NCI-H2196 (cell line): ENCODE results near the gene DRD2.
"Not testable (repeated sequence)": the region's sequence is repeated elsewhere in the genome, so short reads cannot be mapped to it uniquely, and the experiment has no call there.

Experiments used
- DNase-seq: peaks from one replicate; lab custom pipeline; 2025; ENCODE audit not compliant: unreplicated experiment; lab: John Stamatoyannopoulos, UW

Gene DRD2

DNA sequence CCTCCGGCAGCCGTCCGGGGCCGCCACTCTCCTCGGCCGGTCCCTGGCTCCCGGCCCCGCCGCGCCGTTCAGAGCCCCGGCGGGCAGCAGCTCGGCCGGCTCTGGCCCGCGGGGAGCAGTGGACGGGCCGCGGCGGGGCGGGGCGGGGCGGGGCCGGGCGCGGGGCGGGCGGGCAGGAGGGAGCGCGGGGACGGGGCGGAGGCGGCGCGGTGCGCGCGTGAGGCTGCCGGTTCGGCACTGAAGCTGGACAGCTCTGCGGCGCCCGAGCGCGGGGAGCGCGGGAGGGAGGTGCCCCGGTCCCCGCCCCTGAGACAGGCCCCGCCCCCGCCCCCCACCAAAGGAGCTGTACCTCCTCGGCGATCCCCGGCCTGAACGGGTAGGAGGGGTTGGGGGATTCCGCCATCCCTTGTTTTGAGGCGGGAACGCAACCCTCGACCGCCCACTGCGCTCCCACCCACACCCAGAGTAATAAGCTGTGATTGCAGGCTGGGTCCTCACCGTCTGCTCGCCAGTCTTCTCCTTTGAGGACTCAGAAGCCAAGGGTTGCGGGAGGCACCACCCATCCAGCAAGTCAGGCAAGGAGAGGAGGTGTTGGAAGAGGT is at the start of gene DRD2:
TSS of gene DRD2 (minus strand) at position 239 of the 602 bp plus-strand sequence. CDS start 50,747 bp downstream, outside the sequence.
- peak; percentile 32 for DNase-seq

DNA sequence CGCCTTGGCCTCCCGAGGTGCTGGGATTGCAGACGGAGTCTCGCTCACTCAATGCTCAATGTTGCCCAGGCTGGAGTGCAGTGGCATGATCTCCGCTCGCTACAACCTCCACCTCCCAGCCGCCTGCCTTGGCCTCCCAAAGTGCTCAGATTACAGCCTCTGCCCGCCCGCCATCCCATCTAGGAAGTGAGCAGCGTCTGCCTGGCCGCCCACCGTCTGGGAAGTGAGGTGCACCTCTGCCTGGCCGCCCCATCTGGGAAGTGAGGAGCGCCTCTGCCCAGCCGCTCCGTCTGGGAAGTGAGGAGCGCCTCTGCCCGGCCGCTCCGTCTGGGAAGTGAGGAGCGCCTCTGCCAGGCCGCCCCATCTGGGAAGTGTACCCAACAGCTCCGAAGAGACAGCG is 48.7 kb upstream of the DRD2 start:
- not testable (repeated sequence) for DNase-seq

- no peak for DNase-seq
Measured at GRCh38 chr11:113521737-113522517, 46.7 kb upstream of the DRD2 start.

DNA sequence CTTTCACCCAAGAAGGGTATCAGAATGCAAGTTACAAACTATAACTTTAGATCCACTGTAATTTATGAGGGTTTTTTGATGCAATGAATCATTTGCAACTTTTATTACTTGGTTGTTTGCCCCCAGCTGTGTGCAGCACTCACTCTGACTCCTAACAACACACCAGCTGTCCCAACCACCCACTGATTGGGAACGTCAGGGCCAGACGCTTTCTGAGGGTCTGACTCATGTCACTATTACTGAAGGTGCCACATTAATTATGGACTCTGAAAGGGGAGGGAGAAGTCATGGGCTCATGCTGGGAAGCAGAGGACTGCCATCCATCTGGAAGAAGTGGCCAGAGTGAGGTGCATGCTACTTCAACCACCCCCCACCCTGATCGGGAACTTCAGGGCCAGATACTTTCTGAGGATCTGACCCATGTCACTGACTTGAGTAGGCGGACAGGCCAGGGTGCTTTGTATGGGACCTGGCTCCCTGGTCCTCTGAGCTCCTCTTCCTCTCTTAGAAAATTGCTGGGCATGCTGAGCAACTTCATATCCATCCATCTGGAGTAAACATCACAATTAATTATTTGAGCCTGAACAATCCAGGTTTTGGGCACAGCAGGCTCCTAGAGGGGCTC is 44.9 kb upstream of the DRD2 start:
- DNase-seq: no peak

DNA sequence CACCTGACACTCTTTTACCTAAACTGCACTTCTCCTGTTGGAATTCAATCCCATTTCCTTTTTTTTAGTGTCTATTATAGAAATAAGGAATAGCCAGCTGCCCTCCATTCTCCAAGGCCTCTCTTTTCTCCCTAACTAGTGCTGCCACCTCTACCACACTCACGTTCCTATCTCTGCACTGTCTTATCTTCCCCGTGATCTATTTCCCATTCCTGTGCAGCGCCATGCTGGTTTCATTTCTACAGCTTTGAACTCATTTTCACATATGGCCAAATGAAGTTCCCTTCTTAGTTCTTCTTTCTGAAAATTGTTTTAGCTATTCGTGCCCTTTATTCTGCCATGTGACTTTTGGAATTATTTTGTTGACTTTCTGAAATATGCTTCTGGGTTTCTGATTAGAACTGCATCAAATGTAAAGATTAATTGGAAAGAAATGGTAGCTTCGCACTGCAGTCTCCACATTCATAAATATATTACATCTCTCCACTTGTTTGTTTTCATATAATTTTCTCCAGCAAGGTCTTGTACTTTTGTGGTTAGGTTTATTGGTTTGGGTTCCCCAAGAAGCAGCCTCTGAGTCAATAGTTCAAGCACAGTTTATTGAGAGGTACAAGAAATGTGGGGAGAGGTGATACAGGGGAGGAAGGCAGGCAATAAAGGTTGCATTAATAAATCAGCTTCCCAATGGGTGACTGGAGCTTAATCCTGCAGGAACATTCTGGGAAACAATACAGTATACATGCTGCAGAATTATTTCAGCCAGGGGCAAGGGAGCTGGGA is 43.7 kb upstream of the DRD2 start:
- no peak for DNase-seq

DNA sequence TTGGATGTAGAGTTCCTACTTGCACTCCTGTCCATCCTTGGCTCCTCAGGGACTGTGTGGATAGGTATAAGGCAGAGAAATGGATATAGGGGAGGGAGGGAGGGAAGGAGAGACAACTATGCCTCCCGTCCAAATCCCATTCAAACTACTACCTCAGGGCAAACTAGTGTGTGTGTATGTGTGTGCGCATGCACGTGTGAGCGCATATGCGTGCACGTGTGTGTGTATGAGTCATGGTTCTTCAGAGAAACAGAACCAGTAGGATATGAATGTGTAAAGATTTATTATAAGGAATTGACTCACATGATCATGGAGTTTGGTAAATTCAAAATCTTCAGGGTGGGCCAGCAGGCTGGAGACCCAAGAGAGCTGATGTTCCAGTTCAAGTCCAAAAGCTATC is 42.2 kb upstream of the DRD2 start:
- no peak for DNase-seq

GRCh38 chr11:113514856-113515255 is 39.7 kb upstream of the DRD2 start:
- no peak for DNase-seq

GRCh38 chr11:113507341-113507740 is 32.1 kb upstream of the DRD2 start:
- DNase-seq: no peak

- DNase-seq: no peak
Measured at GRCh38 chr11:113506893-113507292, 31.7 kb upstream of the DRD2 start.

GRCh38 chr11:113506461-113506860 is 31.3 kb upstream of the DRD2 start:
- no peak for DNase-seq

GRCh38 chr11:113505541-113506375 is 30.6 kb upstream of the DRD2 start:
- DNase-seq: peak; percentile 70

DNA sequence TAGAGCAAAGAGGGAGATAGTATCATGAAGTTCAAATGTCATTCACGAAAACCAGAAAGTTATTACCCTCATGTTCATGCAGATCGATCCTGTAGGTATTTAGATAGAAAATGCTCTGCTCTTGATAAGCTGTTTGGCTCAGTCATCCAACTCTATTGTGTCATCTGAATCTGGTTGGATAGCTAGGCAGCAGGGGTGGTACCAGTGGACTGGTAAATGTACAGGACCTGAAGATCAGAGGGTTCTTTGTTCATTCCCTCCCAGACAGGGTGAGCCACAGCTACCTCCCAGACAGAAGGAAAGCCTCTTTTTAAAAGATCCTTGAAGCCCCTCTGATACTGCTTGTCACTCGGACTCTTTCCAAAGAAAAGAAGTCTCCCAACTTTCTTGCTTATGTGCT is 29.8 kb upstream of the DRD2 start:
- DNase-seq: no peak

- peak; percentile 8 for DNase-seq
Measured at GRCh38 chr11:113504586-113504985, 29.4 kb upstream of the DRD2 start.

- DNase-seq: no peak
Measured at GRCh38 chr11:113504071-113504470, 28.9 kb upstream of the DRD2 start.

DNA sequence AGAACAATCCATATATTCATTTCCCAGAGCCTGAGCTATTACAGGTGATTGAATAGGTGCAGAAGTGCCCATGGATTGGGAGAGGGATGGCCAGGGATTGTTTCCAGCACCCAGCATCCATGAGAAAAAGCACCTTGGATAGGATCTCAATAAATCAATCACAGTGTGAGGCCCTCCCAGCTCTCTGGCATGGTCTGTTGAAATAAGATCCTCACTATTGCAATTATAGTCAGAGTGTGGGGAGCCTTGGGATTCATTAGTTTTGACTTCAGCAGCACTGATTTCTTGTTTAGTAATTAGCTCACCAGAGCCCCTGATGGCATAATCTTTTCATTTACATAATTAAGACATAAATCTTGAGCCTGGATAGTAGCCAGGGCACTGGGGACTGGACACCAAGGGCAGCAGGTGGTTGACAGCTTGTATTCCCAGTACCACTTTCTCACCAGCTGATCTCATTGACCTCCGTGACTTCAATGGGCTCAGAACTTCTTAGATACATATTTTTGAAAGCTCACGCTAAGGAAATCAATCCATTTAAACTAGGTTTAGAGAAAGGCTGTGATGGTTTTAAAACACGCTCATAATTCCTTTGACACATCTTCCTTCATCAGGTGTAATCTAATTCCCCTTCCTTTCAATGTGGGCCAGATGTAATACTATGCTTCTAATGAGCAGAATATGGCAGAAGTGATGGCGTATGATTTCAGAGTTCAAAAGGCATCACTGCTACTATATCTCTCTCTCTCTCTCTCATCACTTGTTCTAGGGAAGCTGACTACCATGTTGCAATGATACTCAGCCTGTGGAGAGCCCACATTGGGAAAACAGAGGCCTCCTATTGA is 22.1 kb upstream of the DRD2 start:
- DNase-seq: no peak

GRCh38 chr11:113496026-113496651 is 20.9 kb upstream of the DRD2 start:
- no peak for DNase-seq

GRCh38 chr11:113494021-113494420 is 18.8 kb upstream of the DRD2 start:
- no peak for DNase-seq

DNA sequence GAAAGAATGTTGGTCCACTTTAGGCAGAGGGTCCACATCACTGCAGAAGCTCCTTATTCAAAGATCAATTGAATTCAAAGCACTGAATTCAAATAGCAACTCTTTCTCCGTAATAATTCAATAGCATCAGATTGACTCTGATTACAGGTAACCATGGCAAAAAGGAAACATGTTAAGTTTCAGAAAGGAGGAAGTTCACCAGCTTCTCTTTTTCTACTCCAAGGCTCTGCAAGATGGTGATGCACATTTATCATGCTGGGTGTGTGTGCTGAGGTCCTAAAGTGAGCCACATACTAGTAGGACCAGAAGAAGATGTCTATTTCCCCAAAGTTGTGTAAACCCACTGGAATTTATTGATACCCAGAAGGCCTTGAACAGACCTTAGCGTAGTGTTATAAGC is 18.0 kb upstream of the DRD2 start:
- DNase-seq: no peak

DNA sequence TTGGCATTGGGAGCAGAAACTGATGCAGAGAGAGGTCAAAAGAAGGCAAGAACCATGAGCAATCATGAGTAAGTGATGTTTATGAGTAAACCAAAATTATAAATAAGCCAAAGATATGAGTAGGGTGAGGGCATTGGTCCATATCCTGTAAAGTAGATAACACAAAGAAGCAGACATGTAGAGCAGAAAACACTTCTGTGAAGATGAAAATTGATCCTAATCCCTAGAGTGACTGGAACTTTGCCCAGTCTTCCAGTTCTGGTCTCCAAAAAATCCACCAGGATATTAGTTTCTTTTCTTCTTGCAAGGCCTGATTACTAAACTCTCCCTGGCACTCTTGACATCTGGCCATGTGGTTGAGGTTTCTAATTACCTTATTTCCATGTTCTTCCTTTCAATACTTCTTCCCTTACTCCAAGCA is 13.7 kb upstream of the DRD2 start:
- DNase-seq: peak; percentile 51
